GM21447 (cell line): ENCODE data around the gene DNAJC4.

Experiments used
- ATAC-seq: cut with Tn5 transposase; IDR thresholded peaks from one replicate; pipeline ENCODE4 v1.9.1; 2021; ENCODE audit not compliant: unreplicated experiment

The DNAJC4 gene

GRCh38 chr11:64255135-64256128, 25.1 kb downstream of the DNAJC4 start:
- no peak for ATAC-seq

GRCh38 chr11:64256300-64256699, 26.0 kb downstream of the DNAJC4 start:
- no peak for ATAC-seq

DNA sequence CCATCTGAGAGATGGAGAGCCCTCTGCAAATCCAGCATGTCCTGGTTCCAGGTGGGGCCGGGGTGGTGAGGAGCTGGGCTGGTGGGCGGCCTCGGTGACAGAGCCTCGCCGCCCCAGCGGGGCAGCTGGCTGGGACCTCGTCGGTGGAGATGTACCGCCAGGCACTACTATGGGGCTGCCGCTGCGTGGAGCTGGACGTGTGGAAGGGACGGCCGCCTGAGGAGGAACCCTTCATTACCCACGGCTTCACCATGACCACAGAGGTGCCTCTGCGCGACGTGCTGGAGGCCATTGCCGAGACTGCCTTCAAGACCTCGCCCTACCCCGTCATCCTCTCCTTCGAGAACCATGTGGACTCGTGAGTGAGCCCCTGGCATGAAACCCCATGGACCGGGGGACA, 28.0 kb downstream of the DNAJC4 start:
- no peak for ATAC-seq

GRCh38 chr11:64258946-64259532, 28.7 kb downstream of the DNAJC4 start:
- ATAC-seq, result no peak

GRCh38 chr11:64259533-64260067, 29.3 kb downstream of the DNAJC4 start:
- no peak for ATAC-seq

- no peak for ATAC-seq
Observed at GRCh38 chr11:64260147-64260708, 29.9 kb downstream of the DNAJC4 start.

- ATAC-seq, result no peak
Observed at GRCh38 chr11:64261556-64262080, 31.3 kb downstream of the DNAJC4 start.

DNA sequence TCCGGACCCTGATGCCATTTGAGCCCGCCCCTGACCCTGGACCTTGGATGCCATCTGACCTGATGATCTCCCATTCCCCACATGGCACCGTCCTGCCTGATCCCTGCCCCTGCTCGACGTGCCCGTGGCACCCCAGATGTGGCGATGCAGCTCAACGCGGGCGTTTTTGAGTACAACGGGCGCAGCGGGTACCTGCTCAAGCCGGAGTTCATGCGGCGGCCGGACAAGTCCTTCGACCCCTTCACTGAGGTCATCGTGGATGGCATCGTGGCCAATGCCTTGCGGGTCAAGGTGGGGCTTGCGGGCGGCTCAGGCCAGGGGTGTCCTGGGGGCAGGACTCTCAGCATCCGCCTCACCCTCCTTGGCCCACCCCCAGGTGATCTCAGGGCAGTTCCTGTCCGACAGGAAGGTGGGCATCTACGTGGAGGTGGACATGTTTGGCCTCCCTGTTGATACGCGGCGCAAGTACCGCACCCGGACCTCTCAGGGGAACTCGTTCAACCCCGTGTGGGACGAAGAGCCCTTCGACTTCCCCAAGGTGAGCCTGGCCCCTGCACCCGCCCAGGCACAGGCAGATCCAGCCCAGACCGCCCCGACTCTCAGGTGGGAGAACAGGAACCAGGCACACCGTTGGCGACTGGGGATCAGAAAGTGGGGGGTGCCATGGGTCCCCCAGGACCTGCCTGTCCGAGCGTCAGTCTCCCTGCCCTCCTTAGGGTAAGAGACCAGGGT, 32.1 kb downstream of the DNAJC4 start:
- ATAC-seq, result no peak

DNA sequence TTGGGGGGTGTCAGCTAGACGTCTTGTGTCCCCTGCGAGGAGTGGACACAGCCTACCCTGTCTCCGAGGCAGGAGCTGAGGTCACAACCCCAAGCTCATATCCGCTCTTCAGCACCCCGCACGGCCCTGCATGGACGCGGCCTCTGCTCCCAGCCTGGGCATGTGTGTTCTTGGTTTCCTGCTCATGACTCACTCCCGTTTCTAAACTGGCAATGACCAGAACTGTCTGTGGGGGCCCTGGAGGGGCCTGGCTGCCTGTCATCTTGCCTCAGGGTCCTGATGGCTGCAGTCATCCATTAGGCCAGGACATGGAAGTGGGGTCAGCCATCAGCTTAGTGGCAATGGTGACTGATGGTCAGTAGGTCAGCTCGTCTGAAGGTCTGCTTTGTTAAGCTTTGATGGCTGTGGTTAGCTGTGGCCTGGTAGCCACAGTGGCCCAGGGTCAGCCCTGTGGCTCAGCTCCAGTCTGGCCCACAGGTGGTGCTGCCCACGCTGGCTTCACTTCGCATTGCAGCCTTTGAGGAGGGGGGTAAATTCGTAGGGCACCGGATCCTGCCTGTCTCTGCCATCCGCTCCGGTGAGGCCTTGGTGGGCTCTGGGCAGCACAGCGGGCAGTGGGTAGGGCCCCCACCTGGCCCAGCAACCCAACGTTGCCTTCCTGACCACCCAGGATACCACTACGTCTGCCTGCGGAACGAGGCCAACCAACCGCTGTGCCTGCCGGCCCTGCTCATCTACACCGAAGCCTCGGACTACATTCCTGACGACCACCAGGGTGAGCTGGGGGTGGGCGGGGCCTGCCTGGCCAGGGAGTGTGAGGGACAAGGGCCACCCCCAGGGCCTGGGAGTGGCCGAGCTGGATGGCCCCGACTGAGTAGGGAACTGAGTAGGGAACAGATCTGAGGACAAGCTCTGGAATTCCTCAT, 32.9 kb downstream of the DNAJC4 start:
- no peak for ATAC-seq

GRCh38 chr11:64263947-64264317, 33.6 kb downstream of the DNAJC4 start:
- no peak for ATAC-seq

DNA sequence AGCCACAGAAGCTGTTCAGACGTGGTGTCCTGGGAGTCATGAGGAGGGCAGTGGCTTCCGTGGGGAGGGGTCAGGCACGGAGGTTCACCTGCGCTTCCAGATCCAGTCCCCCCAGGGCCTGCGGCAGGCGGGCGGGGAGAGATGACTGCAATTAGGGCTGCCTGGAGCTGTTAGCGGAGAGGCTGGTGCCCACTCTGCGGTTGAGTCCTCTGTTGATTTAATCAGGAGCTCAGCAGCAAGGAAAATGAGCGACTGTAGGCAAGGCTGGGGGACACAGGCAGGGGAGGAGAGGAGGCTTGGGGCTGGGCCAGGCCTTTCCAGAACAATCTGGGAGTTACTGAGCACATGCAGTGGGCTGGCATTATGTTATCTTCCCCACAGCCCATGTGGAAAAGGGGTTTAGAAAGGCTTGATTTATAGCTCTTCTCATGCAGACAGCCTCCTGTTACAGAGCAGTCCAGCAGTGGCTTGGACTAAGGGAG, 34.1 kb downstream of the DNAJC4 start:
- ATAC-seq, result no peak

- ATAC-seq, result no peak
Observed at GRCh38 chr11:64265176-64266160, 35.1 kb downstream of the DNAJC4 start.

GRCh38 chr11:64266339-64266738, 36.0 kb downstream of the DNAJC4 start:
- no peak for ATAC-seq

DNA sequence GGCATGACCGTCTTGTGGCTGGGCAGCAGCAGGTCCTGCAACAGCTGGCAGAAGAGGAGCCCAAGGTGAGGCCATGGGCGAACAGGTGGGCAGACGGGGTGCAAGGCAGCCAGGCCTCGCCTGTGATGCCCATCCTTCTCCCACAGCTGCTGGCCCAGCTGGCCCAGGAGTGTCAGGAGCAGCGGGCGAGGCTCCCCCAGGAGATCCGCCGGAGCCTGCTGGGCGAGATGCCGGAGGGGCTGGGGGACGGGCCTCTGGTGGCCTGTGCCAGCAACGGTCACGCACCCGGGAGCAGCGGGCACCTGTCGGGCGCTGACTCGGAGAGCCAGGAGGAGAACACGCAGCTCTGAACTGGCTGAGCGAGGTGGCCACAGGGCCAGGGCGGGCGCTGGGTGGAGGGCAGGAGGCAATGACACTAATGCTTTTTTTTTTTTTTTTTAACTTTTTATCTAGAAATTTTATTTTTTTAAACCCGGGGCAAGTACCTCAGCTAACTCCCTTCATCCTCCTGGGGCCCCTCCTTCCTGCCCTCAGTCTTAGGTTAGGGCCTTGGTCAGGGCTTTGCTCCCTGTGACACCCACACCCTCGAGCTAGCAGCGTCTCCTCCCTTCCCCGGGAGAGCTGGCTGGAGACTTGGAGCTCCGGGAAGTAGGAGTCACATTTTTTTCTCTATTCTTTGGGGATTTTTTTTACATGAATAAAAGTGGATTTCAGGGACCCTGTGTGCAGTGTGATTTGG, 37.0 kb downstream of the DNAJC4 start:
- ATAC-seq, result no peak

GRCh38 chr11:64268025-64268892, 37.9 kb downstream of the DNAJC4 start:
- ATAC-seq, result no peak

- ATAC-seq, result peak; percentile 6
Observed at GRCh38 chr11:64268893-64269539, 38.7 kb downstream of the DNAJC4 start.
